HL-60 (cell line): ENCODE results near the gene AGPAT4.

Experiments
- DNase-seq, 2 experiments: peaks; one replicate each; pipeline ENCODE4 v3.0.0-alpha.2; 2010 to 2020; ENCODE audit warnings: low read depth in 1 of 2, low spot score in 1 of 2
- H3K27ac ChIP-seq: fragments of 250-450 bp; sonication (Bioruptor Pico); replicated peaks from 2 replicates; pipeline ENCODE4 v1.5.1; 2020; ENCODE audit warnings: mild to moderate bottlenecking, moderate library complexity
- H3K27me3 ChIP-seq: fragments of 250-450 bp; sonication (Bioruptor Pico); 2 replicates; pipeline ENCODE4 v1.5.1; 2021; ENCODE audit warnings: mild to moderate bottlenecking, moderate library complexity; ENCODE audit not compliant: insufficient read depth, poor library complexity, severe bottlenecking
- H3K4me3 ChIP-seq: replicated peaks from 2 replicates; pipeline ENCODE4 v1.5.1; 2011; ENCODE audit warnings: mild to moderate bottlenecking, control low read depth, low read length; ENCODE audit not compliant: insufficient read depth
- CTCF ChIP-seq: IDR thresholded peaks from one replicate; pipeline ENCODE4 v1.5.1; 2011; ENCODE audit warnings: low read length, control low read depth, inconsistent platforms; ENCODE audit not compliant: insufficient read depth
- GABPA ChIP-seq: IDR thresholded peaks from 2 replicates; pipeline ENCODE4 v1.6.1; 2012; ENCODE audit warnings: low read depth
- POLR2AphosphoS5 ChIP-seq: IDR thresholded peaks from 2 replicates; pipeline ENCODE4 v1.6.1; 2012; ENCODE audit warnings: low read depth
- REST ChIP-seq: IDR thresholded peaks from 2 replicates; pipeline ENCODE4 v1.6.1; 2012; ENCODE audit warnings: low read depth; ENCODE audit not compliant: insufficient replicate concordance
- SPI1 ChIP-seq: IDR thresholded peaks from 2 replicates; pipeline ENCODE4 v1.6.1; 2012; ENCODE audit warnings: low read depth, mild to moderate bottlenecking, borderline replicate concordance

Gene AGPAT4

DNA sequence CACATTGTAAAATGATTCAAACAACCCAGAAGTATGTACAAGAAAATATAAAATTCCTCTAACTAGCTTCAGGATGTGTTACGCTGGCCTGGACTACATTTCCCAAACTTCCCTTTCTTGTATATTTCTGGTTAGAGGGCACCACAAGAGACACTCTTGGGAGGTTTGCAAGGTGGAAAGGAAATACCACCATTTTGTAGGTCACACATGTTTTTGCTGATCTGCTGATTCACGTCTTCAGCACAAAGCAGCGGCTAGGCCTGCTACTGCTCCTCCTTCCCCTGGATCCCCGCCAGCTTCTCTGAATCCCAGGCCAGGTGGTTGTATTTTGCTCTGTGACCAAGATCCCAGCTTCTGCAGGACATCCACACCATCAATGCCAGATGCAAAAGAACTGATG lies 104.2 kb downstream of the AGPAT4 start:
- H3K27ac ChIP-seq: no peak overlapping the region
- no peak for DNase-seq
- no peak overlapping the region for H3K4me3 ChIP-seq
- no peak for TF ChIP-seq SPI1
- TF ChIP-seq POLR2AphosphoS5: no peak
- TF ChIP-seq REST: no peak
- no peak for TF ChIP-seq CTCF
- no peak for TF ChIP-seq GABPA
- H3K27me3 ChIP-seq: no peaks in the 10 kb centered on the region

DNA sequence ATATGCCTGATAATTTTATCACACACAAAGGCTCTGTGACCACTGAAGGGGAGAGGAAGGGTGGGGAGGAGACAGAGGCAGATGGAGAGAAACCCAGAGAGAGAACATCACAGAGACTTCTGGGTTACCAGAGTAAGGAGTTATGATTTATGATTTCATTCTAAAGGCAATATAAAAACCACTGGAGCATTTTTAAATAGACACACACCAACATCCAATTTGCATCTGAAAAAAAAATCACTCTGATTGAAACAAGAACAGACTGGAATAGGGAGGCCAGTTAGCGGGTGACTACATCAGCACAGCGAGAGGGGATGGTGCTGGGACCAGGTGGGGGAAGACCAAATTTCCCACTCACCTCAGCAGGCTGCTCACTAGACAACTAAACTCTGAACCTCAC lies 104.8 kb downstream of the AGPAT4 start:
- H3K27ac ChIP-seq: no peak overlapping the region
- H3K4me3 ChIP-seq: no peak overlapping the region
- H3K27me3 ChIP-seq: no peaks in the 10 kb centered on the region
- TF ChIP-seq REST: no peak
- TF ChIP-seq SPI1: no peak
- no peak for TF ChIP-seq CTCF
- no peak for TF ChIP-seq GABPA
- TF ChIP-seq POLR2AphosphoS5: no peak
- DNase-seq: no peak

DNA sequence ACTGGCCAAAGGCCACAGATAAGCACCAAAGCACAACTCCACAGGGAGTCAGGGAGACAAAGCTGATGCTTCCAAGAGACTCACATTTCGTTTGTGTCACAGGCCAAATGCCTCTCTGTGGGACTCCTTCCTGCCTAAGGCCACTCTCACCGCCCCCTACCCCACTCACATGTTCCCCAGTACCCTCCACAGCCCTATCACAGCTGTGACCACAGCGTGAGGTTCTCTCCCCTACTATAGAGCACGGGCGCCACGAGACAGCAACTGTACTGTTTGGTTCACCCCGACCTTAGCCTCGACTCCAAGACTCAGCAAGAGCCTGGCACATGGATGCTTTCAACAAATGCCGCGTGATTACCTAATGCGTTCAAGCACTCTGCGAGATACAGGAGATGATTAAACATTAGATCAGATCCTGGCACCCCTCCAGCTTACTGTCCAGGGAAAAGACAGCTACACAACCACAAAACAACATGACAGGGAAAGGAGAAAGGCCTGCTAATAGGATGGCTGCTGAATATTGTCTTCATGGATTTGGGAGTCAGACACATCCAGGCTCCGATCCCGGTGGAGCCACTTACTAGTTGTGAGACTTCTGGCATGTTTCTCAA lies 105.5 kb downstream of the AGPAT4 start:
- H3K27ac ChIP-seq: no peak overlapping the region
- no peak for TF ChIP-seq POLR2AphosphoS5
- TF ChIP-seq REST: no peak
- TF ChIP-seq SPI1: no peak
- no peak for TF ChIP-seq GABPA
- no peak for TF ChIP-seq CTCF
- no peak overlapping the region for H3K4me3 ChIP-seq
- no peaks in the 10 kb centered on the region for H3K27me3 ChIP-seq
- no peak for DNase-seq
